GM19043 (cell line): ENCODE results near the gene GOLGA6C.
"Not testable (repeated sequence)": the region's sequence is repeated elsewhere in the genome, so short reads cannot be mapped to it uniquely, and the experiment has no call there.

Experiments used
- ATAC-seq: cut with Tn5 transposase; IDR thresholded peaks from one replicate; pipeline ENCODE4 v1.9.1; 2021; ENCODE audit warnings: low read depth; ENCODE audit not compliant: unreplicated experiment

The GOLGA6C gene

GRCh38 chr15:75248991-75249390 is 9.1 kb upstream of the GOLGA6C start:
- not testable (repeated sequence) for ATAC-seq

- no peak for ATAC-seq
Observed at GRCh38 chr15:75249726-75250125, 8.4 kb upstream of the GOLGA6C start.

- not testable (repeated sequence) for ATAC-seq
Observed at GRCh38 chr15:75251343-75251742, 6.8 kb upstream of the GOLGA6C start.

- not testable (repeated sequence) for ATAC-seq
Observed at GRCh38 chr15:75252285-75252684, 5.8 kb upstream of the GOLGA6C start.

GRCh38 chr15:75258620-75259343 is 648 bp downstream of the GOLGA6C start:
- ATAC-seq: not testable (repeated sequence)

- not testable (repeated sequence) for ATAC-seq
Observed at GRCh38 chr15:75259873-75260272, 1.7 kb downstream of the GOLGA6C start.

GRCh38 chr15:75273751-75274359 is 15.7 kb downstream of the GOLGA6C start:
- not testable (repeated sequence) for ATAC-seq

GRCh38 chr15:75274509-75275107 is 16.5 kb downstream of the GOLGA6C start:
- ATAC-seq: not testable (repeated sequence)

GRCh38 chr15:75275617-75276016 is 17.5 kb downstream of the GOLGA6C start:
- ATAC-seq: not testable (repeated sequence)

- ATAC-seq: not testable (repeated sequence)
Observed at GRCh38 chr15:75278497-75278896, 20.4 kb downstream of the GOLGA6C start.

GRCh38 chr15:75282572-75282971 is 24.4 kb downstream of the GOLGA6C start, which contains the start of gene GOLGA6D:
Gene GOLGA6D (plus strand): TSS chr15:75282835. CDS start chr15:75282876, 41 bp downstream.
- ATAC-seq: not testable (repeated sequence)

GRCh38 chr15:75284152-75284551 is 26.0 kb downstream of the GOLGA6C start:
- not testable (repeated sequence) for ATAC-seq

GRCh38 chr15:75293660-75294059 is 35.5 kb downstream of the GOLGA6C start:
- not testable (repeated sequence) for ATAC-seq

- ATAC-seq: not testable (repeated sequence)
Observed at GRCh38 chr15:75298541-75299310, 40.6 kb downstream of the GOLGA6C start.

GRCh38 chr15:75299311-75299688 is 41.2 kb downstream of the GOLGA6C start:
- not testable (repeated sequence) for ATAC-seq

GRCh38 chr15:75300026-75300425 is 41.9 kb downstream of the GOLGA6C start:
- ATAC-seq: not testable (repeated sequence)

GRCh38 chr15:75302318-75302717 is 44.2 kb downstream of the GOLGA6C start:
- no peak for ATAC-seq

GRCh38 chr15:75302753-75303152 is 44.6 kb downstream of the GOLGA6C start:
- not testable (repeated sequence) for ATAC-seq

GRCh38 chr15:75306188-75306587 is 48.1 kb downstream of the GOLGA6C start:
- no peak for ATAC-seq

- no peak for ATAC-seq
Observed at GRCh38 chr15:75307778-75308390, 49.8 kb downstream of the GOLGA6C start.
